ENCODE results near the gene TMEM158. TPM values are rescaled to one million over a fixed set of nuclear protein-coding genes. Genes with fewer than 3 reads are reported as not detected.

The TMEM158 gene
- total RNA-seq, 1 donor from 2014 or later, result 14.1 TPM

DNA sequence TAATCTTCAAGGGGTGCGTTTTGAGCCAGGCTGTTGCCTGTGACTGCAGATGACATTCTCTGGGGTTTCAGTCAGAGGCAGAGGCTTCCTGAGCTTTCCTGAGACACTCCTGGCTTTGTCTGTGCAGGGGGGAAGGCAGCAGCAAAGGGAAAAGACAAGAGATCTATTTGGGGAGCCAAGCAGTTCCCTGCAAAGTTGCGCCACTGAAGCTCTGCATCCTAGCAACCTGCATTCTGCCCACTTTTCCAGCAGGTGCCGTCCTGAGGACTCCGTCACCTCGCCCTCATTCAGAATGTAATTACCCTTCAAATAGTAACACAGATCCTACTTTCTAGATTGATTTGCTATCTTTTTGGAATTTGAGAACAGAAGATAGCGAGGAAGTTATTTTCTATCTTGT is 1.9 kb upstream of the TMEM158 start:
- Mint-ChIP-seq H3K27me3 (ENCODE audit: low read depth, unreplicated experiment) (peaks cover 33% of the 10 kb centered on the region), H3K27ac (ENCODE audit: unreplicated experiment) (no peak overlapping the region), H3K9me3 (ENCODE audit: unreplicated experiment) (no peaks in the 10 kb centered on the region), H3K4me3 (ENCODE audit: unreplicated experiment) (peak overlapping the region; percentile 47), H3K4me1 (ENCODE audit: low read depth, unreplicated experiment) (peaks cover 14% of the 10 kb centered on the region), H3K36me3 (ENCODE audit: low read depth, unreplicated experiment) (no peaks in the 10 kb centered on the region)
- Histone ChIP-seq H4K20me1 (ENCODE audit: insufficient read depth, low read length) (no peaks in the 10 kb centered on the region), H3K36me3 (ENCODE audit: insufficient read depth, low read length) (peaks cover 2% of the 10 kb centered on the region), H3K4me1 (ENCODE audit: insufficient read depth, low read length) (peaks cover 11% of the 10 kb centered on the region), H3K79me2 (ENCODE audit: insufficient read depth, low read length) (peaks cover 9% of the 10 kb centered on the region), H3K9ac (ENCODE audit: low read length) (no peak overlapping the region), H2AFZ (ENCODE audit: low read depth, low read length) (no peak overlapping the region), H3K4me3 (ENCODE audit: insufficient read depth, low read depth, low read length) (no peak overlapping the region), H3K27me3 (ENCODE audit: insufficient read depth, low read length) (peaks cover 6% of the 10 kb centered on the region), H3K4me2 (ENCODE audit: low read length) (no peak overlapping the region), H3K9me3 (ENCODE audit: insufficient read depth, low read depth, low read length) (no peaks in the 10 kb centered on the region), H3K27ac (ENCODE audit: low read depth, low read length) (no peak overlapping the region)
- FAIRE-seq, result no peak
- no peak for TF ChIP-seq EZH2 (IDR thresholded peaks at IDR 0.05; ENCODE audit: insufficient read depth, low read length)
- TF ChIP-seq, protein P1, sequence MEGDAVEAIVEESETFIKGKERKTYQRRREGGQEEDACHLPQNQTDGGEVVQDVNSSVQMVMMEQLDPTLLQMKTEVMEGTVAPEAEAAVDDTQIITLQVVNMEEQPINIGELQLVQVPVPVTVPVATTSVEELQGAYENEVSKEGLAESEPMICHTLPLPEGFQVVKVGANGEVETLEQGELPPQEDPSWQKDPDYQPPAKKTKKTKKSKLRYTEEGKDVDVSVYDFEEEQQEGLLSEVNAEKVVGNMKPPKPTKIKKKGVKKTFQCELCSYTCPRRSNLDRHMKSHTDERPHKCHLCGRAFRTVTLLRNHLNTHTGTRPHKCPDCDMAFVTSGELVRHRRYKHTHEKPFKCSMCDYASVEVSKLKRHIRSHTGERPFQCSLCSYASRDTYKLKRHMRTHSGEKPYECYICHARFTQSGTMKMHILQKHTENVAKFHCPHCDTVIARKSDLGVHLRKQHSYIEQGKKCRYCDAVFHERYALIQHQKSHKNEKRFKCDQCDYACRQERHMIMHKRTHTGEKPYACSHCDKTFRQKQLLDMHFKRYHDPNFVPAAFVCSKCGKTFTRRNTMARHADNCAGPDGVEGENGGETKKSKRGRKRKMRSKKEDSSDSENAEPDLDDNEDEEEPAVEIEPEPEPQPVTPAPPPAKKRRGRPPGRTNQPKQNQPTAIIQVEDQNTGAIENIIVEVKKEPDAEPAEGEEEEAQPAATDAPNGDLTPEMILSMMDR (IDR thresholded peaks at IDR 0.05; ENCODE audit: insufficient read depth, low read depth, low read length), result no peak
- no peak for DNase-seq (ENCODE audit: low read depth)

DNA sequence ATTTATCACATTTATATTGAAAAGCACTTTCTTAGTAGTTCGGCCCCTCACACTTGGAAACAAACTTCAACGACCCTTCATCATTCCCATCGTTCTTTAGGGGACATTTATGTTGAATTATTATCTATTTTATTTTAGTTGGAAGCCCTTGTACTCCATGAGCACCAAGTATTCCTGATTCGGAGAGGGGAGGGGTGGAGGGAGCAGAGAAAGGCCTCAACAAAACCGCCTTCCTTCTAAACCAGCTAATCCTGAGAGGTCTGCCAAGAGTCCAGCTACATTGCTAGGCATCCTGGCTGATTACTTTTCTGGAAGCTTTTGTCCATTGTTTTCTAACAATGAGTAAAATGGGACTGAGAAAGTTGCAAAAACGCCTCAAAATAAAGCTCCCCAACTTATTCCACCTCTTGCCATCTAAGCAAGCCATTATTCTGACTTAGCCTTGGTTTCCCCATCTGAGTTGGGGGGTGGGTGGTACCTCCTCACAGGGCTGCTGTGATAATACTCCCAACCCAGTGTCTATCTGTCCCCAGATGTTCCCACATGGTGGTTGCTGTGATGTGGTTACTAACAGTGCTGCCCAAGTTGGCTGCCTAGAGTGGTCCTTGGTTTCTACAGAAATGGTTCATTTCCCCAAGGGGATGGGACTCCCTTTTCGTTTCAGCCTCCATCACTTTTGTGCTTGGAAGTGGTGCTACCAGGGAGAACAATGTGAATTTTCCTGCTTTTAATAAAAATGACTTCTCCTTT is 1.2 kb upstream of the TMEM158 start:
- Histone ChIP-seq H3K9ac (ENCODE audit: low read length) (peak overlapping the region; percentile 83), H3K4me3 (ENCODE audit: insufficient read depth, low read depth, low read length) (no peak overlapping the region), H3K79me2 (ENCODE audit: insufficient read depth, low read length) (peaks cover 11% of the 10 kb centered on the region), H3K36me3 (ENCODE audit: insufficient read depth, low read length) (peaks cover 4% of the 10 kb centered on the region), H4K20me1 (ENCODE audit: insufficient read depth, low read length) (no peaks in the 10 kb centered on the region), H3K27me3 (ENCODE audit: insufficient read depth, low read length) (peaks cover 6% of the 10 kb centered on the region), H3K27ac (ENCODE audit: low read depth, low read length) (no peak overlapping the region), H3K9me3 (ENCODE audit: insufficient read depth, low read depth, low read length) (no peaks in the 10 kb centered on the region), H3K4me2 (ENCODE audit: low read length) (peak overlapping the region; percentile 83), H2AFZ (ENCODE audit: low read depth, low read length) (peak overlapping the region; percentile 94), H3K4me1 (ENCODE audit: insufficient read depth, low read length) (peaks cover 11% of the 10 kb centered on the region)
- DNase-seq (ENCODE audit: low read depth) (peak; percentile 14), FAIRE-seq (no peak)
- TF ChIP-seq, protein P1 (IDR thresholded peaks at IDR 0.05; ENCODE audit: insufficient read depth, low read depth, low read length), result no peak
- TF ChIP-seq EZH2 (IDR thresholded peaks at IDR 0.05; ENCODE audit: insufficient read depth, low read length), result no peak
- H3K27ac Mint-ChIP-seq (ENCODE audit: unreplicated experiment), result no peak overlapping the region
- peaks cover 13% of the 10 kb centered on the region for H3K4me1 Mint-ChIP-seq (ENCODE audit: low read depth, unreplicated experiment)
- H3K9me3 Mint-ChIP-seq (ENCODE audit: unreplicated experiment), result no peaks in the 10 kb centered on the region
- no peaks in the 10 kb centered on the region for H3K36me3 Mint-ChIP-seq (ENCODE audit: low read depth, unreplicated experiment)
- H3K4me3 Mint-ChIP-seq (ENCODE audit: unreplicated experiment), result peak overlapping the region; percentile 80
- H3K27me3 Mint-ChIP-seq (ENCODE audit: low read depth, unreplicated experiment), result peaks cover 33% of the 10 kb centered on the region
